ENCODE data around the gene CHMP2A.
A peak's percentile ranks its signal among the peaks of the same experiment; 100 is the strongest.
"Not testable (repeated sequence)": the region's sequence is repeated elsewhere in the genome, so short reads cannot be mapped to it uniquely, and the experiment has no call there.

CHMP2A gene

DNA sequence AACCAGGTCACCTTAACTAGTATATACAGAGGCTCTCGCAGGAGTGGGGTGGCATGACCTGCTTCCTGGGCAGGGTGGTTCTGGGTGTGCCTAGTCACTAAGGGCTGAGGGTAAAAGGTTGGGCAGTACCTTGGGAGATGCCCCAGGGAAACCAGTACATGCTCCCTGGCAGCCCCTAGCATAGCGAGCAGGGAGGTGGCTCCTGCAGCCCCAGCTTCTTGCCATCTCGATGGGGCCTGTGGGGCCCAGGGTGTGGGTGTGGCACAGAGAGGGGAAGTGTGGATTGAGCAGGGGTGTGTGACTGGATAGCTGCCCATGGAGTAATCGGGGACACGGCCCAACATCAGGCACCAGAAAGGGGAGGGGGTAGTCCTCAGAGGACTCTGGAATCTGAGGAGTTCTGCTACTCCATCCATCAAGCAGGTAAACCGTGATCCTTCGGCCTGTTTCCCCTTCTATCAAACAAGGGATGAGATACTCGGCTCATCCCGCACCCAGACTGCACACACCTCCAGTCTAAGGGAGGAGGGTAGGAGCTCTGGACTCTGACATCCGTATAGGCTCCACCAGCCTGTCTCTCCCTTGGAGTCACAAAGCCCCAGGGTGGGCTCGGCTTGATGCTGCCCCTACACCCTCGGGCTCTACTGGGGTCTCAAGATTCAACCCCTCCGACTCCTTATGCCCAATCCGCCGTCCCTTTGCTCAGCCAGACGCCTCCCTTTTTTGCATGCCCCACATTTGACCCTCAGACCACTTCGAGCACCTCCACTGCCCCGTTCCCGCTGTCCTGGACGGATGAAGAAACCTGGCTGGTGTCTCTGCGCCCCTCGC, 36.4 kb downstream of the CHMP2A start:
- Mint-ChIP-seq H3K27me3 (ENCODE audit: low read depth) (no peaks in the 10 kb centered on the region), H3K9me3 (no peaks in the 10 kb centered on the region), H3K4me3 (peak overlapping the region; percentile 100), H3K4me1 (ENCODE audit: low read depth) (peaks cover 41% of the 10 kb centered on the region), H3K27ac (peak overlapping the region; percentile 97), H3K36me3 (ENCODE audit: low read depth) (peaks cover 15% of the 10 kb centered on the region)

DNA sequence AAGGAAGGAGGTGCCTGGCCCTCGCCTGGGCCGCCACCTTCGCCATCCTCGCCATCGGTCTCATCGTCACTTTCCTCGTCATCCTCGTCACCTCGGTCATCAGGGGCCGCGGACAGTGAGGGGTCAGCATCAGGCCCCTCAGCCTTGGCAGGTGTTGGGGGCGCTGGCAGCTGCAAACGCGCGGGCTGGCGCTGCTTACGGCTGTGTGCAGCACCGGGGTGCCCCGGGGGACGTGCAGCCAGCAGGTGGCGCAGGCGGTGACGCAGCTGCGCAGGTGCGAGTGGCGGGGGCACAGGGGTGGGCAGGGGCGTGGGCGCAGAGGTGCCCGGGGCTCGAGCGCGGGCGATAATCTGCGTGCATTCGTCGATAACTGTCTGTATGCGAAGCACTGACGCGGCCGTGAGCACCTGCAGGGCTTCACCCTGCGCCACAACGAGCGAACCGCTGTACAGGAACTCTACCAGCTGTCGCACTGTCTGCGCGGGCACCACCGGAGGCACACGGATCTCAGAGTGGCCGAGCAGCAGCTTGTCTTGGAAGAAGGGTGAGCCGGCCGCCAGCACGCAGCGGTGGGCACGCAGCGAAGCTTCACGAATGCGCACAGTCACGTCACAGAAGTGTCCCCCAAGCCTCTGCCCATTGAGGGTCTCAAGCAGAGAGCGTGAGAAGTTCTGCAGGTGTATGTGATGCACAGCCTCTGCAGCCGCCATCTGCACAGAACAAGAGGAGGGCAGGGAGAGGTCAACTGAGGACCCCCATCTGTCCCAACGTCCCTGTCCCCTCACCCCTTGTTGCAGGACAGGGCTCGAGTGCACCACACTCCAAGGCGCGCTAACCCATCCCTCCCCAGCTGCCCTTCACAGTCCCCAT, 37.7 kb downstream of the CHMP2A start:
- Mint-ChIP-seq H3K27ac (no peak overlapping the region), H3K4me1 (ENCODE audit: low read depth) (peaks cover 41% of the 10 kb centered on the region), H3K9me3 (no peaks in the 10 kb centered on the region), H3K4me3 (no peak overlapping the region), H3K36me3 (ENCODE audit: low read depth) (peaks cover 15% of the 10 kb centered on the region), H3K27me3 (ENCODE audit: low read depth) (no peaks in the 10 kb centered on the region)

DNA sequence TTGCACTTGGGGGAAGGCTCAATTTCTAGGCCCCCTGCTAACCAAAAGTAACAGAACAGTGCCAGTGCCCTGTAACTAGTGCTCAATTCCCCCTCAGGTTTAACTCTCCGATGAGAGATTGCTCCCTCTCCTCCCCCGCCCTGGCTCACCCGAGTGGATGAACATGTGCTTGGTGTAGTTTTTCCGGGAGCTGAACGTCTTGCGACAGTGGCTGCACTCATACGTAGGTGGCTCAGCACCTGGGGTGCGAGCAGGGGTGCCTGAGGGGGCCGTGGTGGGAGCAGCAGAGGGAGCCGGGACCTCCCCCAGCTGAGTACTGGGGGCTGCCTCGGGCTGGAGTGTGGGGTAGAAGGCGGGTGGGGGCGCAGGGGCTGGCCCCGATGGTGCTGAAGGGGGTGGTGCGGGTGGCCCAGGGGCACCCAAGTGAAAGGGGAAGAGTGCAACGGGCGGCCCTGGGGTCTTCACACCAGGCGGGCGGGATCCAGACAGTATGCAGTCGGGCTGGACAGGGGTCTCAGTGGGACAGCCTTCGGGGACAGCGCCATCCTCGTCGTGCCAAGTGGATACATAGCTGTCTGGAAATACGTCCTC, 38.6 kb downstream of the CHMP2A start:
- Mint-ChIP-seq H3K9me3 (no peaks in the 10 kb centered on the region), H3K27me3 (ENCODE audit: low read depth) (no peaks in the 10 kb centered on the region)

DNA sequence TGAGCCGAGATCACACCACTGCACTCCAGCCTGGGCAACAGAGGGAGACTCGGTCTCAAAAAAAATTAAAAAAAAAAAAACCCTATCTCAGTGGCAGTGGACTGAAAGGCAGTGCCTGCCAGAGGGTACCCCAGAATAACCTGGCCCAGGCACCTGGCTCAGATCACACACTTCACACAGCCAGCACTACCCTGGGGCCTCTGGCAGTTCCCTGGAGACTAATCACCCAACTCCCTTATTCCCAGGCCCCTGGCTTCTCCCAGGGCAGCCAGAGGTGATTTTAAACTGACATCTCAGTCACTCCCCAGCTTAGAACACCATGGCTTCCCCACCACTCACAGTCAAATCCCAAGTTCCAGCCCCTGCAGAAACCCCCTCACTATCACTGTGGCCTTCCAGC, 39.6 kb downstream of the CHMP2A start:
- Mint-ChIP-seq H3K4me3 (peak overlapping the region; percentile 52), H3K4me1 (ENCODE audit: low read depth) (peaks cover 37% of the 10 kb centered on the region), H3K9me3 (no peaks in the 10 kb centered on the region), H3K27ac (peak overlapping the region; percentile 57), H3K36me3 (ENCODE audit: low read depth) (peaks cover 16% of the 10 kb centered on the region), H3K27me3 (ENCODE audit: low read depth) (no peaks in the 10 kb centered on the region)

More for the DNA sequence above, 38.6 kb downstream of the CHMP2A start:
- peaks cover 15% of the 10 kb centered on the region for H3K36me3 Mint-ChIP-seq (ENCODE audit: low read depth)
- peak overlapping the region; percentile 52 for H3K4me3 Mint-ChIP-seq
- H3K27ac Mint-ChIP-seq = no peak overlapping the region
- peaks cover 41% of the 10 kb centered on the region for H3K4me1 Mint-ChIP-seq (ENCODE audit: low read depth)

DNA sequence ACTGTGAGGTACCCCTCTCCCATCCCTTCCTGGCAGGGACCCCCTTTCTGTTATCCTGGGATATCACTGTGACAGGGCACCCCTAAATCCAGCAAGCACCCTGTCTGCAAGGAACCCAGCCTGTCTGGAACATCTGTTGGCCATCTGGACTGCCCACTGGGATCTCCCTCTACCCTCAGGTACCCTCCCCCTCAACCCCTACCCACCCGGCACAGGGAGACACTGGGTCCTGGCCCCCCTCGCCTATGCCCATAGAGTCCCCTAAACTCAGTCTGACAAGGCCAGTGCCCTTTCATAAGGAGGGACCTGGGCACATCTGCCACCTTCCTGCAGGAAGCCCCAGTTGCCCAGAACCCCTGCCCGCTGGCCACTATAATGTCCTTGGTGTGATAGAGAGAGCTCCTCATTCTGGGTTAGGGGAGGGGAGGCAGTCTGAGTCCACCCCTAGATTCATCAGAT, 40.3 kb downstream of the CHMP2A start:
- Mint-ChIP-seq H3K4me3 (peak overlapping the region; percentile 86), H3K4me1 (ENCODE audit: low read depth) (peaks cover 33% of the 10 kb centered on the region), H3K27me3 (ENCODE audit: low read depth) (no peaks in the 10 kb centered on the region), H3K27ac (peak overlapping the region; percentile 93), H3K9me3 (no peaks in the 10 kb centered on the region), H3K36me3 (ENCODE audit: low read depth) (peaks cover 16% of the 10 kb centered on the region)

DNA sequence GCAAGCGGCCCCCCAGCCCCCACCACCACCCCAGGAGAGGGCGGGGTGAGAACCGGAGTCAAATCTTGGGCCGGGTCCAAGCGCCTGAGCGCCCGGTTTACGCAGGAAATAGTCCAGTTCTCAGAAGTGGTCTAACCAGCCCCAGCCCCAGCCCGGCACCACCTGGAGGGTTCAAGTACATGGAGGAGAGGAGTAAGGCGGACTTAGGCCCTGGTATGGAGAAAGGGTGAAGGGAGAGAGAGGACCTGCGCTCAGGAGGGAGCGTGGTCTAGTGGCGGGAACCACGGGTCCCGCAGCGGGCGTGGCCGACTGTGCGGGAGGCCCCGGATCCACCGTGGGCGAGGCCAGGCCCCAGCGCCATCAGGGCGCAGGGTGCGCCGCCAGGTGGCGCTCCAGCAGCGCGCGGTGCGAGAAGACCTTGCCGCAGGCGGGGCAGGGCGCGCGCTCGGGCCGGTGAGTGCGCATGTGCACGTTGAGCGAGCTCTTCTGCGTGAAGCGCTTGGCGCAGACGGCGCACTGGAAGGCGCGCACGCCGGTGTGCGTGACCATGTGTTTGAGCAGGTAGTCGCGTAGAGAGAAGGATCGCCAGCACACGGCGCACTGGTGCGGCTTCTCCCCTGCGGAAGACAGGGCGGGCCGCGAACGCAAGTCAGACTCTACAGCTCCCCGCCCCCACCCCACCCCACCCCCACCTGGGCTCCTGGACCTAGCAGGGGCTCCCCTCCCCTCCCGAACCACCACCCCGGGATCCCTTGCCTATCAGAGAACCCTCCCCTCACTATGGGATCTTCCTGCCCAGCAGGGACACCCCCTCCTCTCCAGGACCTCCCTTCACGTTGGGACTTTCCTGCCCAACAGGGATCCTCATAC, 41.0 kb downstream of the CHMP2A start:
- H3K27me3 Mint-ChIP-seq (ENCODE audit: low read depth) = no peaks in the 10 kb centered on the region
- peaks cover 30% of the 10 kb centered on the region for H3K4me1 Mint-ChIP-seq (ENCODE audit: low read depth)
- peak overlapping the region; percentile 93 for H3K27ac Mint-ChIP-seq
- peak overlapping the region; percentile 86 for H3K4me3 Mint-ChIP-seq
- peaks cover 14% of the 10 kb centered on the region for H3K36me3 Mint-ChIP-seq (ENCODE audit: low read depth)
- H3K9me3 Mint-ChIP-seq = no peaks in the 10 kb centered on the region

DNA sequence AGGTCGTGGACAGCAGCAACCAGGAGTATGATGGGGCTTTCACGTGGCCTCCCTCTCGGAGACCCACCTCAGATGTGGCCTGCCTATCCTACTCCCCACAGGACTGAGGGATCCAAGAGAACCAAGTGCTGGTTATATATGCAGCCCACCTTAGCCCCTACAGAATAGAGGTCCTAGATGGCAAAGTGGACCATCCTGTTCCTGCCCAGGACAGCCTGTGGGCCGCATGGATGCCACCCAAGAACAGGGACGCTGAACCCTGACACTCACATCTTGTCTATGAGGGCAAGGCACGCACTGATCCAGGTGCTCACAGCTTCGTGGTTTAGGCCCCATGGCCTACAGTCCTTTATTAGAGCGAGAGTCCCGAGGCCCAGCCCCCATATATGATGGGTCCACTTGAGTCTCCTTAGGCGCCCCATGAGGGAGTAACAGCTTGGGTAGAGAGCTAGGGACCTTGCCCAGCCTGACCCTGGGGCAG, 41.7 kb downstream of the CHMP2A start:
- H3K27me3 Mint-ChIP-seq (ENCODE audit: low read depth) = no peaks in the 10 kb centered on the region
- H3K36me3 Mint-ChIP-seq (ENCODE audit: low read depth) = peaks cover 12% of the 10 kb centered on the region
- H3K4me1 Mint-ChIP-seq (ENCODE audit: low read depth) = peaks cover 25% of the 10 kb centered on the region
- H3K27ac Mint-ChIP-seq = peak overlapping the region; percentile 82
- H3K9me3 Mint-ChIP-seq = no peaks in the 10 kb centered on the region
- peak overlapping the region; percentile 86 for H3K4me3 Mint-ChIP-seq

DNA sequence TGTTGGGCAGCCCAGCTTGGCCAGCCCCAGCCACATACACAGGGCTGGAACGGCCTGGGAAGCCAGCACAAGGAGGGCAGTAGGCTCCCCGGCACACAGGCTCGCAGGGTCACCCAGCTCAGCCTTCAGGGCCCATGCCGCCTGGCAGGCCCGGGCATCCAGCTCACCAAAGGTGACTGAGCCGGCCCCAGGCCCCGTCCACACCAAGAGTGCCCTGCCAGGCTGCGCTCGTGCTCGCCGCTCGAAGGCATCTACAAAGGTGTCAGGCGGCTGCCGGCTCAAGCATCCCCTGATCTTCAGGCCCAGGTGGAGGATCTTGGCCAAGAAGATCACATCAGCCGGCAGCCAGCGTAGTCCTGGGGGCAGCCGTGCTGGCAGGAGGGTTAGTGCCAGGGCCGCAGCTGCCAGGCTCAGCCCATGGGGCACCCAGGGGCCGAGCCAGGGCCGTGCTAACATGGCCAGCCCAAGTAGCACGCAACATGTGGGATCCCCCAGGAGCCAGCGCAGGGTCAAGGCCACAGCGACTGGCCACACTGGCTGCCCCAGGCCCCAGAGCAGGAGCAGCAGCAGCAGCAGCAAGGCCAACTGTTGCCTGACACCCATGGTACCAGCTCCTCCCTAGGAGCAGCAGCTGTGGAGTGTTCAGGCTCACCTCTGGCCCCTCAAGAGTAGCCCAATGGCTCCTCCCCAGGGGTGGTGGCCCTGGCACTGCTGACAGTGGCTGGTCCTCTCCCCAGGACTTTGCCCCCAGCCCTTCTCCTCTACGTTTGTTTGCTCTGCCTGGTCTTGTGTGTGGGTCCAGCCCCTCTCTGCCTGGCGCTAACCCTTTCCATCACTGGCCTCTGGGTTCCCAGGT, 43.3 kb downstream of the CHMP2A start, which contains the start of gene SLC27A5:
Gene SLC27A5, minus strand, starts transcription at position 640 of the 856 bp plus-strand sequence. Its CDS starts 37 bp downstream, at position 603.
- Mint-ChIP-seq H3K36me3 (ENCODE audit: low read depth) (peaks cover 11% of the 10 kb centered on the region), H3K27ac (no peak within 1 kb of the TSS), H3K4me3 (no peak within 1 kb of the TSS), H3K4me1 (ENCODE audit: low read depth) (peaks cover 18% of the 10 kb centered on the region), H3K27me3 (ENCODE audit: low read depth) (no peaks in the 10 kb centered on the region), H3K9me3 (peaks cover 7% of the 10 kb centered on the region)

DNA sequence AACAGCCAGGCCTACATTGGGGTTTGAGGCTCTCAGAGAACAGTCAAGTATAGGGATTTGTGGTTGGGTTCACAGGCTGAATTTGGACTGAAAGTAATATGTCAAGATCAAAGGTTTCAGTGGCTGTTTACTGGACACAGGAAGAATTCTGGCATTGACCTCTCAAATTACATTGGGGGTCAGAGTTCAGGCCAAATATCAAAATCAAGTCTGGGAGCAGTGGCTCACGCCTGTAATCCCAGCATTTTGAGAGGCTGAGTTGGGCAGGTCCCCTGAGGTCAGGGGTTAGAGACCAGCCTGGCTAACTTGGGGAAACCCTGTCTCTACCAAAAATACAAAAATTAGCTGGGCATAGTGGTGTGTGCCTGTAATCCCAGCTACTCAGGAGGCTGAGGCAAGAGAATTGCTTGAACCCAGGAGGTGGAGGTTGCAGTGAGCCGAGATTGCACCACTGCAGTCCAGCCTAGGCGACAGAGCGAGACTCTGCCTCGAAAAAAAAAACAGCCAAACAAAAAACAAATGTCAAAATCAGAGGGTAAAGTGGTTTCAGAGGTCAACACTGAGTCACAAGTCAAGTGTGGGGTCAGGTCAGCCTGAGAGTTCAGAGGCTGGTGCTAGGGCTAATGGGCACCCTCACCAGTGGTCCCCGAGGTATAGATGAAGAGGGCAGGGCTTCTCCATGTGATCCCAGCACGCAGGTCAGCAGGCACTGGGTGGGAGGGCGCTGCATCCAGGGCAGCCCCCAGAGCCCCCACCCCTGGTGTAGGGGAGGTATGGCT, 44.6 kb downstream of the CHMP2A start:
- no peaks in the 10 kb centered on the region for H3K27me3 Mint-ChIP-seq (ENCODE audit: low read depth)
- peaks cover 3% of the 10 kb centered on the region for H3K36me3 Mint-ChIP-seq (ENCODE audit: low read depth)
- H3K9me3 Mint-ChIP-seq = peaks cover 7% of the 10 kb centered on the region
- no peak overlapping the region for H3K27ac Mint-ChIP-seq
- H3K4me1 Mint-ChIP-seq (ENCODE audit: low read depth) = peaks cover 9% of the 10 kb centered on the region
- no peak overlapping the region for H3K4me3 Mint-ChIP-seq

DNA sequence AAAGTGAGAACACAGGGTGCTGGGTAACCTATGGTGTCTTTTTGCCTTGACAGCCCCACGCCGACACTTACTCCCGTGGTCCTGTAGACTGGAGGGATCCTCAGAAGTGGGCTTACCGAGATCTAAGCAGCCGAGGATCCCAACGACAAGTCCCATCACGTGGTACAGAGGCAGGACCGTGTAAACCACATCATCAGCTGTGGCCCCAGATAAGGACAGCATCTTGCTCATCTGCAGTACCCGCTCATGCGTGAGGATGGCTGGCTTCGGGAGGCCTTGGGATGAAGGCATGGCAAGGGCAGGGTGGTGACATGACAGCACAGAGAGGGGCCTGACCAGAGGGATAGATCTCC, 45.2 kb downstream of the CHMP2A start:
- Mint-ChIP-seq H3K4me1 (ENCODE audit: low read depth) (peaks cover 6% of the 10 kb centered on the region), H3K9me3 (peaks cover 7% of the 10 kb centered on the region), H3K4me3 (no peak overlapping the region), H3K36me3 (ENCODE audit: low read depth) (peaks cover 2% of the 10 kb centered on the region), H3K27ac (no peak overlapping the region), H3K27me3 (ENCODE audit: low read depth) (no peaks in the 10 kb centered on the region)

DNA sequence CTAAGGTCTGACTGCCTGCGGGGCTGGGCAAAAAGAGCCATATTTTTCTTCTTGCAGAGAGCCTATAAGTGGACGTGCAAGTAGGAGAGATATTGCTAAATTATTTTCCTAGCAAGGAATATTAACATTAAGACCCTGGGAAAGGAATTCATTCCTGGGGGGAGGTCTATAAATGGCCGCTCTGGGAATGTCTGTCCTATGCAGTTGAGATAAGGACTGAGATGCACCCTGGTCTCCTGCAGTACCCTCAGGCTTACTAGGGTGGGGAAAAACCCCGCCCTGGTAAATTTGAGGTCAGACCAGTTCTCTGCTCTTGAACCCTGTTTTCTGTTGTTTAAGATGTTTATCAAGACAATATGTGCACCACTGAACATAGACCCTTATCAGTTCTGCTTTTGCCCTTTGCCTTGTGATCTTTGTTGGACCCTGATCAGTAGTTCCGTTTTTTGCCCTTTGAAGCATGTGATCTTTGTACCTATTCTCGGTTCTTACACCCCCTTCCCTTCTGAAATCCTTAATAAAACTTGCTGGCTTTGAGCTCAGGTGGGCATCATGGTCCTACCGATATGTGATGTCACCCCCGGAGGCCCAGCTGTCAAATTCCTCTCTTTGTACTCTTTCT, 47.2 kb downstream of the CHMP2A start:
- H3K36me3 Mint-ChIP-seq (ENCODE audit: low read depth); H3K27ac Mint-ChIP-seq; H3K4me3 Mint-ChIP-seq; H3K4me1 Mint-ChIP-seq (ENCODE audit: low read depth); H3K9me3 Mint-ChIP-seq; H3K27me3 Mint-ChIP-seq (ENCODE audit: low read depth): not testable (repeated sequence)
